Thyroid gland (tissue), 4 donors: Measurements from ENCODE around the gene ZNF100.
"Not testable (repeated sequence)": the region's sequence is repeated elsewhere in the genome, so short reads cannot be mapped to it uniquely, and the experiment has no call there.

Experiments used
- CTCF ChIP-seq, 6 experiments: fragments of 200-600 bp in 3 of 6; fragments of 450-650 bp in 3 of 6; sonication (generic) in 3 of 6; IDR thresholded peaks; one replicate each; pipeline ENCODE4 v1.5.1; 2016 to 2019; ENCODE audit warnings: antibody characterized with exemption in 6 of 6, mild to moderate bottlenecking in 2 of 6, inconsistent platforms in 1 of 6, moderate library complexity in 1 of 6
- POLR2A ChIP-seq, 2 donors: fragments of 450-650 bp; IDR thresholded peaks; one replicate each; pipeline ENCODE4 v1.6.1; 2017; ENCODE audit warnings: antibody characterized with exemption in 2 of 2, mild to moderate bottlenecking in 2 of 2, moderate library complexity in 1 of 2

GRCh38 chr19:21755555-21755954 is 11.8 kb downstream of the ZNF100 start:
- not testable (repeated sequence) for TF ChIP-seq CTCF, POLR2A (IDR thresholded peaks at IDR 0.05)
